ENCODE results near the gene VPS45. TPM values are rescaled to one million over a fixed set of nuclear protein-coding genes. Genes with fewer than 3 reads are reported as not detected.

The VPS45 gene
- polyA plus RNA-seq, 1 experiment = 29.0 TPM

GRCh38 chr1:150173141-150173585, 105.6 kb downstream of the VPS45 start:
- ChIA-PET POLR2A (interaction anchor here (0.6 kb wide), 1 partner anchor 86 kb away, joined by 3 read pairs; no protein-coding TSS in a partner anchor), CTCF (no interaction called here)
- Histone ChIP-seq H3K4me3 (ENCODE audit: low read depth, low read length) (no peak overlapping the region), H3K36me3 (ENCODE audit: control insufficient read depth, insufficient read depth, low read length) (no peaks in the 10 kb centered on the region), H3K27me3 (ENCODE audit: control insufficient read depth, insufficient read depth, low read length) (no peaks in the 10 kb centered on the region)
- no peak for DNase-seq (ENCODE audit: low read depth)
- TF ChIP-seq, protein P1, sequence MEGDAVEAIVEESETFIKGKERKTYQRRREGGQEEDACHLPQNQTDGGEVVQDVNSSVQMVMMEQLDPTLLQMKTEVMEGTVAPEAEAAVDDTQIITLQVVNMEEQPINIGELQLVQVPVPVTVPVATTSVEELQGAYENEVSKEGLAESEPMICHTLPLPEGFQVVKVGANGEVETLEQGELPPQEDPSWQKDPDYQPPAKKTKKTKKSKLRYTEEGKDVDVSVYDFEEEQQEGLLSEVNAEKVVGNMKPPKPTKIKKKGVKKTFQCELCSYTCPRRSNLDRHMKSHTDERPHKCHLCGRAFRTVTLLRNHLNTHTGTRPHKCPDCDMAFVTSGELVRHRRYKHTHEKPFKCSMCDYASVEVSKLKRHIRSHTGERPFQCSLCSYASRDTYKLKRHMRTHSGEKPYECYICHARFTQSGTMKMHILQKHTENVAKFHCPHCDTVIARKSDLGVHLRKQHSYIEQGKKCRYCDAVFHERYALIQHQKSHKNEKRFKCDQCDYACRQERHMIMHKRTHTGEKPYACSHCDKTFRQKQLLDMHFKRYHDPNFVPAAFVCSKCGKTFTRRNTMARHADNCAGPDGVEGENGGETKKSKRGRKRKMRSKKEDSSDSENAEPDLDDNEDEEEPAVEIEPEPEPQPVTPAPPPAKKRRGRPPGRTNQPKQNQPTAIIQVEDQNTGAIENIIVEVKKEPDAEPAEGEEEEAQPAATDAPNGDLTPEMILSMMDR (IDR thresholded peaks at IDR 0.05; ENCODE audit: insufficient read depth, low read depth, low read length) = no peak

- ChIA-PET CTCF (interaction anchor here (2.4 to 3.1 kb wide), 2 partner anchors 10 kb away, joined by 18 to 24 read pairs; no protein-coding TSS in a partner anchor), POLR2A (no interaction called here)
- Histone ChIP-seq H3K36me3 (ENCODE audit: control insufficient read depth, insufficient read depth, low read length) (no peaks in the 10 kb centered on the region), H3K4me3 (ENCODE audit: low read depth, low read length) (no peak overlapping the region), H3K27me3 (ENCODE audit: control insufficient read depth, insufficient read depth, low read length) (no peaks in the 10 kb centered on the region)
- DNase-seq (ENCODE audit: low read depth) = no peak
- TF ChIP-seq, protein P1 (IDR thresholded peaks at IDR 0.05; ENCODE audit: insufficient read depth, low read depth, low read length) = no peak
These were observed 109.0 kb downstream of the VPS45 start for GRCh38 chr1:150176593-150176992.

DNA sequence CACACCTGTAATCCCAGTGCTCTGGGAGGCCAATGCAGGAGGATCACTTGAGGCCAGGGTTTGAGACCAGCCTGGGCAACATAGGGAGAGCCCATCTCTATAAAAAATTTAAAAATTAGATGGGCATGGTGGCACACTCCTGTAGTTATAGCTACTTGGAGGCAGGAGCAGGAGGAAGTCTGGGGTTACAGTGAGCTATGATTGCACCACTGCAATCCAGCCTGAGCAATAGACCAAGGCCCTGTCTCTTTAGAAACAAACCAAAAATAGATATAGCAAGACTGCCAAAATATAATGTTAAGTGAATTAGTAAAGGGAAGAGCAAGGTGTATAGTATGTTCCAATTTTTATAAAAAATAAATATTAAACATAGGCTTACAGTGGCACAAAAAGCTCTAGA, 111.0 kb downstream of the VPS45 start:
- CTCF ChIA-PET = interaction anchor here (0.8 to 3.1 kb wide), 7 partner anchors 8 to 216 kb away, joined by 3 to 24 read pairs (median 3); no protein-coding TSS in a partner anchor
- no peaks in the 10 kb centered on the region for H3K36me3 ChIP-seq (ENCODE audit: control insufficient read depth, insufficient read depth, low read length)
- POLR2A ChIA-PET = no interaction called here
- no peak for DNase-seq (ENCODE audit: low read depth)
- no peaks in the 10 kb centered on the region for H3K27me3 ChIP-seq (ENCODE audit: control insufficient read depth, insufficient read depth, low read length)
- TF ChIP-seq, protein P1 (IDR thresholded peaks at IDR 0.05; ENCODE audit: insufficient read depth, low read depth, low read length) = no peak
- no peak overlapping the region for H3K4me3 ChIP-seq (ENCODE audit: low read depth, low read length)

- CTCF ChIA-PET = no interaction called here
These were observed 112.3 kb downstream of the VPS45 start for GRCh38 chr1:150179867-150180266.

GRCh38 chr1:150180474-150180873, 112.9 kb downstream of the VPS45 start:
- no peak overlapping the region for H3K4me3 ChIP-seq (ENCODE audit: low read depth, low read length)
- DNase-seq (ENCODE audit: low read depth) = no peak
- CTCF ChIA-PET = interaction anchor here (1.4 kb wide), 1 partner anchor 18 kb away, joined by 3 read pairs; no protein-coding TSS in a partner anchor
- TF ChIP-seq, protein P1 (IDR thresholded peaks at IDR 0.05; ENCODE audit: insufficient read depth, low read depth, low read length) = no peak
- POLR2A ChIA-PET = no interaction called here
- H3K27me3 ChIP-seq (ENCODE audit: control insufficient read depth, insufficient read depth, low read length) = no peaks in the 10 kb centered on the region
- H3K36me3 ChIP-seq (ENCODE audit: control insufficient read depth, insufficient read depth, low read length) = no peaks in the 10 kb centered on the region

More at GRCh38 chr1:150179867-150180266, 112.3 kb downstream of the VPS45 start:
- TF ChIP-seq, protein P1 (IDR thresholded peaks at IDR 0.05; ENCODE audit: insufficient read depth, low read depth, low read length) = no peak
- no peak for DNase-seq (ENCODE audit: low read depth)
- POLR2A ChIA-PET = no interaction called here
- Histone ChIP-seq H3K4me3 (ENCODE audit: low read depth, low read length) (no peak overlapping the region), H3K36me3 (ENCODE audit: control insufficient read depth, insufficient read depth, low read length) (no peaks in the 10 kb centered on the region), H3K27me3 (ENCODE audit: control insufficient read depth, insufficient read depth, low read length) (no peaks in the 10 kb centered on the region)
